ENCODE data around the gene IL36A.

- TF ChIP-seq POLR2A (IDR thresholded peaks at IDR 0.05): no peak
- TF ChIP-seq, protein P1, sequence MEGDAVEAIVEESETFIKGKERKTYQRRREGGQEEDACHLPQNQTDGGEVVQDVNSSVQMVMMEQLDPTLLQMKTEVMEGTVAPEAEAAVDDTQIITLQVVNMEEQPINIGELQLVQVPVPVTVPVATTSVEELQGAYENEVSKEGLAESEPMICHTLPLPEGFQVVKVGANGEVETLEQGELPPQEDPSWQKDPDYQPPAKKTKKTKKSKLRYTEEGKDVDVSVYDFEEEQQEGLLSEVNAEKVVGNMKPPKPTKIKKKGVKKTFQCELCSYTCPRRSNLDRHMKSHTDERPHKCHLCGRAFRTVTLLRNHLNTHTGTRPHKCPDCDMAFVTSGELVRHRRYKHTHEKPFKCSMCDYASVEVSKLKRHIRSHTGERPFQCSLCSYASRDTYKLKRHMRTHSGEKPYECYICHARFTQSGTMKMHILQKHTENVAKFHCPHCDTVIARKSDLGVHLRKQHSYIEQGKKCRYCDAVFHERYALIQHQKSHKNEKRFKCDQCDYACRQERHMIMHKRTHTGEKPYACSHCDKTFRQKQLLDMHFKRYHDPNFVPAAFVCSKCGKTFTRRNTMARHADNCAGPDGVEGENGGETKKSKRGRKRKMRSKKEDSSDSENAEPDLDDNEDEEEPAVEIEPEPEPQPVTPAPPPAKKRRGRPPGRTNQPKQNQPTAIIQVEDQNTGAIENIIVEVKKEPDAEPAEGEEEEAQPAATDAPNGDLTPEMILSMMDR (IDR thresholded peaks at IDR 0.05): no peak
- TF ChIP-seq POLR2AphosphoS5 (IDR thresholded peaks at IDR 0.05): no peak
These were observed 8.0 kb downstream of the IL36A start for GRCh38 chr2:113013336-113013661.
